Stimulated activated naive CD8-positive, alpha-beta T cell treated with anti-CD3 and anti-CD28 coated beads, Interleukin-15, Interleukin-2, amounts not matched to agents 100 ng/mL and 50 ng/mL, for 24 hours (primary cell): ENCODE data around the gene TENM4.
"Not testable (repeated sequence)": the region's sequence is repeated elsewhere in the genome, so short reads cannot be mapped to it uniquely, and the experiment has no call there.

Experiments
- H3K27ac Mint-ChIP-seq: one replicate; pipeline ENCODE4 v1.8.0; 2021; ENCODE audit warnings: mild to moderate bottlenecking, mixed read lengths
- H3K27me3 Mint-ChIP-seq: one replicate; pipeline ENCODE4 v1.8.0; 2021; ENCODE audit warnings: mixed read lengths
- H3K36me3 Mint-ChIP-seq: one replicate; pipeline ENCODE4 v1.8.0; 2021; ENCODE audit warnings: low read depth, mixed read lengths
- H3K4me1 Mint-ChIP-seq: one replicate; pipeline ENCODE4 v1.8.0; 2021; ENCODE audit warnings: low read depth, mixed read lengths
- H3K4me3 Mint-ChIP-seq: one replicate; pipeline ENCODE4 v1.8.0; 2021; ENCODE audit warnings: mild to moderate bottlenecking, mixed read lengths
- H3K9me3 Mint-ChIP-seq: one replicate; pipeline ENCODE4 v1.8.0; 2021; ENCODE audit warnings: mixed read lengths

The TENM4 gene

GRCh38 chr11:78898266-78898775 lies 542.5 kb downstream of the TENM4 start:
- Mint-ChIP-seq H3K36me3 (no peaks in the 10 kb centered on the region), H3K4me1 (no peaks in the 10 kb centered on the region), H3K4me3 (no peak overlapping the region), H3K27me3 (peaks cover 3% of the 10 kb centered on the region), H3K27ac (no peak overlapping the region), H3K9me3 (no peaks in the 10 kb centered on the region)

GRCh38 chr11:78893996-78894395 lies 546.8 kb downstream of the TENM4 start:
- no peaks in the 10 kb centered on the region for H3K4me1 Mint-ChIP-seq
- H3K27me3 Mint-ChIP-seq, result no peaks in the 10 kb centered on the region
- no peak overlapping the region for H3K4me3 Mint-ChIP-seq
- no peak overlapping the region for H3K27ac Mint-ChIP-seq
- H3K36me3 Mint-ChIP-seq, result no peaks in the 10 kb centered on the region
- H3K9me3 Mint-ChIP-seq, result no peaks in the 10 kb centered on the region

GRCh38 chr11:78889698-78890097 lies 551.1 kb downstream of the TENM4 start:
- H3K4me1 Mint-ChIP-seq, result no peaks in the 10 kb centered on the region
- H3K36me3 Mint-ChIP-seq, result no peaks in the 10 kb centered on the region
- H3K9me3 Mint-ChIP-seq, result no peaks in the 10 kb centered on the region
- H3K27ac Mint-ChIP-seq, result no peak overlapping the region
- H3K27me3 Mint-ChIP-seq, result no peaks in the 10 kb centered on the region
- no peak overlapping the region for H3K4me3 Mint-ChIP-seq

- Mint-ChIP-seq H3K9me3 (no peaks in the 10 kb centered on the region), H3K4me1 (no peaks in the 10 kb centered on the region), H3K4me3 (no peak overlapping the region), H3K27me3 (no peaks in the 10 kb centered on the region), H3K36me3 (no peaks in the 10 kb centered on the region), H3K27ac (no peak overlapping the region)
Measured at GRCh38 chr11:78886616-78887015, 554.2 kb downstream of the TENM4 start.

GRCh38 chr11:78884761-78885160 lies 556.1 kb downstream of the TENM4 start:
- no peak overlapping the region for H3K27ac Mint-ChIP-seq
- no peaks in the 10 kb centered on the region for H3K4me1 Mint-ChIP-seq
- H3K4me3 Mint-ChIP-seq, result no peak overlapping the region

GRCh38 chr11:78883506-78883905 lies 557.3 kb downstream of the TENM4 start:
- no peak overlapping the region for H3K27ac Mint-ChIP-seq
- H3K36me3 Mint-ChIP-seq, result no peaks in the 10 kb centered on the region
- no peaks in the 10 kb centered on the region for H3K4me1 Mint-ChIP-seq

More at GRCh38 chr11:78884761-78885160, 556.1 kb downstream of the TENM4 start:
- Mint-ChIP-seq H3K36me3 (no peaks in the 10 kb centered on the region), H3K9me3 (no peaks in the 10 kb centered on the region), H3K27me3 (no peaks in the 10 kb centered on the region)

GRCh38 chr11:78879094-78879980 lies 561.5 kb downstream of the TENM4 start:
- not testable (repeated sequence) for H3K4me3 Mint-ChIP-seq, H3K27me3 Mint-ChIP-seq, H3K36me3 Mint-ChIP-seq, H3K9me3 Mint-ChIP-seq, H3K27ac Mint-ChIP-seq, H3K4me1 Mint-ChIP-seq

More at GRCh38 chr11:78883506-78883905, 557.3 kb downstream of the TENM4 start:
- Mint-ChIP-seq H3K9me3 (peaks cover 2% of the 10 kb centered on the region), H3K4me3 (no peak overlapping the region), H3K27me3 (no peaks in the 10 kb centered on the region)

GRCh38 chr11:78878631-78879030 lies 562.2 kb downstream of the TENM4 start:
- H3K9me3 Mint-ChIP-seq, result peaks cover 9% of the 10 kb centered on the region
- no peaks in the 10 kb centered on the region for H3K27me3 Mint-ChIP-seq
- H3K36me3 Mint-ChIP-seq, result no peaks in the 10 kb centered on the region
- no peak overlapping the region for H3K27ac Mint-ChIP-seq
- H3K4me3 Mint-ChIP-seq, result no peak overlapping the region
- no peaks in the 10 kb centered on the region for H3K4me1 Mint-ChIP-seq

GRCh38 chr11:78876676-78877075 lies 564.2 kb downstream of the TENM4 start:
- Mint-ChIP-seq H3K27ac (no peak overlapping the region), H3K4me3 (no peak overlapping the region), H3K36me3 (no peaks in the 10 kb centered on the region), H3K27me3 (no peaks in the 10 kb centered on the region), H3K4me1 (no peaks in the 10 kb centered on the region), H3K9me3 (peaks cover 9% of the 10 kb centered on the region)

- H3K27ac Mint-ChIP-seq, result no peak overlapping the region
- H3K9me3 Mint-ChIP-seq, result no peaks in the 10 kb centered on the region
- no peaks in the 10 kb centered on the region for H3K4me1 Mint-ChIP-seq
- no peaks in the 10 kb centered on the region for H3K36me3 Mint-ChIP-seq
- H3K4me3 Mint-ChIP-seq, result no peak overlapping the region
- H3K27me3 Mint-ChIP-seq, result peaks cover 8% of the 10 kb centered on the region
Measured at GRCh38 chr11:78870655-78871054, 570.2 kb downstream of the TENM4 start.

GRCh38 chr11:78869293-78869692 lies 571.5 kb downstream of the TENM4 start:
- Mint-ChIP-seq H3K27ac (no peak overlapping the region), H3K36me3 (no peaks in the 10 kb centered on the region), H3K9me3 (no peaks in the 10 kb centered on the region), H3K27me3 (peaks cover 8% of the 10 kb centered on the region), H3K4me1 (no peaks in the 10 kb centered on the region), H3K4me3 (no peak overlapping the region)

- peaks cover 8% of the 10 kb centered on the region for H3K27me3 Mint-ChIP-seq
- H3K4me1 Mint-ChIP-seq, result no peaks in the 10 kb centered on the region
- no peaks in the 10 kb centered on the region for H3K9me3 Mint-ChIP-seq
- no peak overlapping the region for H3K4me3 Mint-ChIP-seq
- H3K36me3 Mint-ChIP-seq, result no peaks in the 10 kb centered on the region
- no peak overlapping the region for H3K27ac Mint-ChIP-seq
Measured at GRCh38 chr11:78868563-78868962, 572.3 kb downstream of the TENM4 start.

GRCh38 chr11:78860720-78861422 lies 580.0 kb downstream of the TENM4 start:
- Mint-ChIP-seq H3K4me3 (no peak overlapping the region), H3K27me3 (peaks cover 4% of the 10 kb centered on the region), H3K4me1 (no peaks in the 10 kb centered on the region), H3K36me3 (no peaks in the 10 kb centered on the region), H3K9me3 (no peaks in the 10 kb centered on the region), H3K27ac (no peak overlapping the region)

GRCh38 chr11:78857688-78858087 lies 583.1 kb downstream of the TENM4 start:
- Mint-ChIP-seq H3K27ac (no peak overlapping the region), H3K36me3 (no peaks in the 10 kb centered on the region), H3K27me3 (peaks cover 4% of the 10 kb centered on the region), H3K4me3 (no peak overlapping the region), H3K9me3 (no peaks in the 10 kb centered on the region), H3K4me1 (no peaks in the 10 kb centered on the region)

GRCh38 chr11:78856211-78856610 lies 584.6 kb downstream of the TENM4 start:
- H3K27me3 Mint-ChIP-seq, result peaks cover 4% of the 10 kb centered on the region
- no peak overlapping the region for H3K27ac Mint-ChIP-seq
- H3K9me3 Mint-ChIP-seq, result no peaks in the 10 kb centered on the region

More at GRCh38 chr11:78856211-78856610, 584.6 kb downstream of the TENM4 start:
- Mint-ChIP-seq H3K4me1 (no peaks in the 10 kb centered on the region), H3K36me3 (no peaks in the 10 kb centered on the region), H3K4me3 (no peak overlapping the region)
